ENCODE data around the gene HUS1. TPM values are rescaled to one million over a fixed set of nuclear protein-coding genes. Genes with fewer than 3 reads are reported as not detected.

HUS1 gene
- total RNA-seq, 4 donors from 2014 or later = 5.1 to 64.7 (median 41.9) TPM

- intact Hi-C loops (cut with DNase I; ENCODE audit: low total_unique reads) = loop anchor here (10.0 kb wide), 1 partner anchor 173 kb away; no protein-coding TSS in a partner anchor
- H3K4me1 ChIP-seq = no peaks in the 10 kb centered on the region
- no peaks in the 10 kb centered on the region for H3K9me3 ChIP-seq
- TF ChIP-seq CTCF (IDR thresholded peaks at IDR 0.05) = no peak
- no peak for TF ChIP-seq POLR2A (IDR thresholded peaks at IDR 0.05)
- H3K27me3 ChIP-seq = no peaks in the 10 kb centered on the region
- no peak for DNase-seq
- H3K27ac ChIP-seq = peak overlapping the region in 1 of 2 donors; percentile 49
- no peaks in the 10 kb centered on the region for H3K36me3 ChIP-seq
- H3K4me3 ChIP-seq = no peak overlapping the region
Measured at GRCh38 chr7:47942132-47942531, 37.3 kb downstream of the HUS1 start.

- DNase-seq = no peak
- no peaks in the 10 kb centered on the region for H3K36me3 ChIP-seq
- intact Hi-C loops (cut with DNase I; ENCODE audit: low total_unique reads) = loop anchor here (10.0 kb wide), 1 partner anchor 174 kb away; no protein-coding TSS in a partner anchor
- H3K27ac ChIP-seq = peak overlapping the region; percentile 49 to 54
- H3K27me3 ChIP-seq = no peaks in the 10 kb centered on the region
- no peaks in the 10 kb centered on the region for H3K9me3 ChIP-seq
- no peaks in the 10 kb centered on the region for H3K4me1 ChIP-seq
- H3K4me3 ChIP-seq = no peak overlapping the region
- TF ChIP-seq CTCF (IDR thresholded peaks at IDR 0.05) (no peak), POLR2A (IDR thresholded peaks at IDR 0.05) (no peak)
Measured at GRCh38 chr7:47941136-47941844, 38.1 kb downstream of the HUS1 start.

- Histone ChIP-seq H3K4me3 (no peak overlapping the region), H3K36me3 (no peaks in the 10 kb centered on the region), H3K9me3 (no peaks in the 10 kb centered on the region), H3K27ac (peak overlapping the region; percentile 49 to 54), H3K4me1 (no peaks in the 10 kb centered on the region), H3K27me3 (no peaks in the 10 kb centered on the region)
- DNase-seq = no peak
- TF ChIP-seq POLR2A (IDR thresholded peaks at IDR 0.05) (no peak), CTCF (IDR thresholded peaks at IDR 0.05) (no peak)
- intact Hi-C loops (cut with DNase I; ENCODE audit: low total_unique reads) = loop anchor here (10.0 kb wide), 1 partner anchor 174 kb away; no protein-coding TSS in a partner anchor
Measured at GRCh38 chr7:47940088-47941013, 39.1 kb downstream of the HUS1 start.

GRCh38 chr7:47939425-47940036 is 39.9 kb downstream of the HUS1 start:
- H3K27ac ChIP-seq = peak overlapping the region; percentile 15 to 49
- no peak overlapping the region for H3K4me3 ChIP-seq
- no peaks in the 10 kb centered on the region for H3K9me3 ChIP-seq

More at GRCh38 chr7:47939425-47940036, 39.9 kb downstream of the HUS1 start:
- Histone ChIP-seq H3K36me3 (no peaks in the 10 kb centered on the region), H3K27me3 (no peaks in the 10 kb centered on the region), H3K4me1 (no peaks in the 10 kb centered on the region)
- intact Hi-C loops (cut with DNase I; ENCODE audit: low total_unique reads) = loop anchor here (10.0 kb wide), 1 partner anchor 175 kb away; no protein-coding TSS in a partner anchor
- TF ChIP-seq CTCF (IDR thresholded peaks at IDR 0.05) (no peak), POLR2A (IDR thresholded peaks at IDR 0.05) (no peak)
- no peak for DNase-seq
